RPMI7951 (cell line): ENCODE results near the gene SLC45A1. TPM values are rescaled to one million over a fixed set of nuclear protein-coding genes. Genes with fewer than 3 reads are reported as not detected.

Experiments used
- DNase-seq: peaks from one replicate; pipeline ENCODE4 v3.0.0-alpha.2; 2012; ENCODE audit warnings: low read depth
- total RNA-seq: library from RNA; depleted of rRNA; stranded (reverse); fragments of >200 nt; shearing (Covaris generic); gene quantifications from 2 replicates; pipeline ENCODE4 v1.2.3, GENCODE V29; 2014

The SLC45A1 gene
- total RNA-seq, 1 experiment from 2014 or later, result 0.84 TPM

DNA sequence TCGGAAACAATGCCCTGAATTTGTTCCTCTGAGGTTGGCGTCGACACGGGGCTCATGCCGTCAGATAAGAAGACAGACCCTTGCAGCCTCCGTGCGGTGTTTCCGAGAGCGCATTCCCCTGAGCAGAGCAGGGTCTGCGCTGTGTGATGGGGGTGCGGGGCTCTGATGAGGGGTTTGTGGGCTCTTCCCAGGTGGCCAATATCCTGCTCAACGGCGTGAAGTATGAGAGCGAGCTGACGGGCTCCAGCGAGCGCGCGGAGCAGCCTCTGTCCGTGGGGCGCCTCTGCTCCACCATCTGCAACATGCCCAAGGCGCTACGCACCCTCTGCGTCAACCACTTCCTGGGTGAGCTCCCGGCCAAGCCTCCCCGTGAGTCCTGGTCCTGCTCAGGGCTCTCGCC, 17.3 kb downstream of the SLC45A1 start:
- DNase-seq, result no peak

DNA sequence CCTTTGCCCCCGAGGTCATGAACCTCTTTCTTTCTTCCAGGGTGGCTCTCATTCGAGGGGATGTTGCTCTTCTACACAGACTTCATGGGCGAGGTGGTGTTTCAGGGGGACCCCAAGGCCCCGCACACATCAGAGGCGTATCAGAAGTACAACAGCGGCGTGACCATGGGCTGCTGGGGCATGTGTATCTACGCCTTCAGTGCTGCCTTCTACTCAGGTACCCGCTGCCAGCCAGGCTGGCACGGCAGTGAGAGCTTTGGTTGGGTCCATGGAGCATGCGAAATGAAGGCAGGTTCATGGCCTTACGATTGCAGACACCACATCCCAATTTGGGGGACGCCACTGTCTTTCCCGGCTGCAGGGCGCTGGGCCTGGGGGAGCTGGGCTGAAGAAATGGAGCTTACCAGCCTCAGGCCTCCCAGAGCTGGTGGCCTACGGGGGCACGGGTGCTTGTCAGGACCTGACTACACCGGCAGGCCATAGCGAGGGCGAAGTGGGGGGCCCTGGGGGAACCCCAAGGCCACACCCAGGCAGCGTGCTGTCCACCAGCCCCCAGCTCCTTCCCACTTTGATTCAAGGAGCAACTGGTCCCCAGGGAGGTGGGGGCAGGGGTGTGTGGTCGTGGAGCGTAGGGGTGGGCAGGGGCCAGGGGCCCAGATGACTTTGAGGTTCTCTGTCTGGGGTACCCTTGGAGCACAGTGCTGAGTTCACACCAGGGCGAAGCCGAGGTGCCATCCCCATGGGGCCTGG, 20.0 kb downstream of the SLC45A1 start:
- DNase-seq, result no peak

DNA sequence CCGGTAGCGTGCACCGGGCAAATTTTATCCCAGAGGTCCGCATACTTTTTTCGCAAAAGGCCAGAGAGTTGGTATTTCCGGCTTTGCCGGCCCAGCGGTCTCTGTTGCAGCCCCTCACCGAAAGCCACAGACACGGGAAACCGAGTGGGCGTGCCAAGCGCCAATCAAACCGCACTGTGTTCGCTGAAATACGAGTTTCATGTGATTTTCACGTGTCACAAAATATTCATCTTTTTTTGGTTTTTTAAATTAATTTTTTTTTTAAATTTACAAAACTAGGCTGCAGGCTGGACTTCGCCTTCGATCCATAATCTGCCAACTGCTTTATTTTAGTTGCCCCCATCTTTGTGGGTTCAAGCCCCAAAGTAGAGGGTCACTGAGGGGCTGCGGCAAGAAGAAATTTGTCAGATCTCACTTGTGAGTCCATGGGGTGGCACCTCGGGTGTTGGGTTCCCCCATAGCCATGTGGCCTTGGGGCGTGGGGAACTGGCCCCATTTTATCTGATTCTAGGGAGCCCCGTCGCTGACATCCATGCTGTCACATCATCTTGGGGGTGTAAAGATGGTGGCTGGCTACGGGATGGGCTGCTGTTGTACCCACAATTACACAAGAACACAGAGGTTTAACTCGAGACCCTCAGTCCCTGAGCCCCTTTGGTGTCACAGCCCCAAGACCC, 20.8 kb downstream of the SLC45A1 start:
- DNase-seq, result no peak

DNA sequence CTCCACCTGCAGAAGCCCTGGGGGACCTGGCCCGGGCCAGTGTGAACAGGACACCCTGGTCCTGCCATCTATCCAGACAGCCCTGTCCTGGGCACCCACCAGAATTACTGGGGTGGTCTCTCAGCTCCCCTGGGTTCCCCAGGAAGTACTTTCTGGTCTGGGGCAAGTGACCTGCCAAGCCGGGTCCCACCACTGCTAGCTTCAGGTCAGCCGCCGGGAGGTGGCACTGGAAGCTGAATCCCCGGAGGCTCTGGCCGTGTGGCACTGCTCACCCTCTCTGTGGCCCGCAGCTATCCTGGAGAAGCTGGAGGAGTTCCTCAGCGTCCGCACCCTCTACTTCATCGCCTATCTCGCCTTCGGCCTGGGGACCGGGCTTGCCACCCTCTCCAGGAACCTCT, 21.3 kb downstream of the SLC45A1 start:
- no peak for DNase-seq

DNA sequence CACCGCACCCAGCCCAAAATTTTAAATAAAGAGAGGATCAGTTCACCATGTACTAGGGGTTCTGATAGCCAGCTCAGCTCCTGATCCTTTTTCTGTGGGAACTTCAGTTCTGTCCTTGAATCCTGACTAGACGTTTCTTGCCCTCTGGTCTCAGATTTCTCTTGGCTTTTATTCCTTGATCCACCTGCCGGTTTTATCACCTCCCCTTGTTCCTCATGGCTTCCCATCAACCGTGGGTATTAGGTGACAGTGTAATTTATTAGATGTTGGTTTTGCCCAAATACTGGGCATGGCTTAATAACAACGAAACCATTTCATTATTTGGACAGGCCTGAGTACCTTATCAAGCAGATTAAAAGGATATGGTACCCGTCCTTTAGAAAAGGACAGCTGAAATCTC, 22.5 kb downstream of the SLC45A1 start:
- DNase-seq, result no peak

DNA sequence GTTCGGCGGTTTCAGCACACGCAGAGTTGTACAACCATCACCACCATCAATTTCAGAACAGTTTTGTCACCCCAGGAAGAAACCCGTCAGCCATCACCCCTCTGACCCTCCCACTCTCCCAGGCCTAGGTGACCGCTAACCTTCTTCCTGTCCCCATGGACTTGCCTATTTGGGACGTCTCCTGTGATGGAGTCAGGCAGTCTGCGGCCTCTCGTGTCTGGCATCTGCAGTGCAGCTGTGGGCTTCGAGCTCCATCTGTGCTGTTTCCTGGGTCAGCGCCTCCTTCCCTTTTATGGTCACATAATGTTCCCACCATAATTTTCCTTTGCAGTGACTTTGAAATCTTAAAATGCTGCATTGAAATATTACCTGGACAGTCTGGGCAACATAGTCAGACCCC, 24.4 kb downstream of the SLC45A1 start:
- DNase-seq, result peak; percentile 64

DNA sequence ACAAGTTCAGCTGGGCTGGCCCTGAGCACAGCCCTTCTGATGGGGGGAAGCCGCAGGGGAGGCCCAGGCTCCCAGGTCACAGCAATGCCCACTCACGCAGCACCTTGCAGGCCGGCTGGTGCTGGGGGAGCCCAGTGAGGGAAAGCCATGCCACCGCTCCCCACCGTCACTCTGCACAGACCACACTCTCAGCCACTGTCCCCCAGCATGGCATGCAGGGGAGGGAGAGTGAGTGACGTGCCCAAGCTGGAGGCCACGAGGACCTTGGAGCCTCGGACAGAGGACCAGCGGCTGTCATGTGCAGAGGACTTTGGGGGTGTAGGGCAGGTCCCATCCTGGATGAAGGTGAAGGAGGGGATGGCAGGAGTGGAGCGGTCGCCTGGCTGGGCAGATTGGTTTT, 25.1 kb downstream of the SLC45A1 start:
- no peak for DNase-seq

DNA sequence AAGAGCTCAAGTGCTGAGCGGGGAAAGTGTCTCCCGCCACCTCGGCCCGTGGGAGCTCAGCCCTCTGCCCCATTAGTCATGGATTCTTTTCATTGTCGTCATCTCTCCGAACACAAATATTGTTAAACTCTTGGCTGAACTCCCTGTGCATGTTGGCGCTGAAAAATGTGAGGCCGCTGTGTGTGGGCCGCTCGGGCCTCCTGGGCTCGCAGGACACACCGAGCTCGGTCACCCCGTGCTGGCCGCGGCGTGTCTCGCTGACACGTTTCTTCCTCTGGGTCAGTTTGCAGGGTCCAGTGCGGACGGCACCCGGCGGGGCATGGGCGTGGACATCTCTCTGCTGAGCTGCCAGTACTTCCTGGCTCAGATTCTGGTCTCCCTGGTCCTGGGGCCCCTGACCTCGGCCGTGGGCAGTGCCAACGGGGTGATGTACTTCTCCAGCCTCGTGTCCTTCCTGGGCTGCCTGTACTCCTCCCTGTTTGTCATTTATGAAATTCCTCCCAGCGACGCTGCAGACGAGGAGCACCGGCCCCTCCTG, 25.6 kb downstream of the SLC45A1 start:
- DNase-seq, result peak; percentile 96

DNA sequence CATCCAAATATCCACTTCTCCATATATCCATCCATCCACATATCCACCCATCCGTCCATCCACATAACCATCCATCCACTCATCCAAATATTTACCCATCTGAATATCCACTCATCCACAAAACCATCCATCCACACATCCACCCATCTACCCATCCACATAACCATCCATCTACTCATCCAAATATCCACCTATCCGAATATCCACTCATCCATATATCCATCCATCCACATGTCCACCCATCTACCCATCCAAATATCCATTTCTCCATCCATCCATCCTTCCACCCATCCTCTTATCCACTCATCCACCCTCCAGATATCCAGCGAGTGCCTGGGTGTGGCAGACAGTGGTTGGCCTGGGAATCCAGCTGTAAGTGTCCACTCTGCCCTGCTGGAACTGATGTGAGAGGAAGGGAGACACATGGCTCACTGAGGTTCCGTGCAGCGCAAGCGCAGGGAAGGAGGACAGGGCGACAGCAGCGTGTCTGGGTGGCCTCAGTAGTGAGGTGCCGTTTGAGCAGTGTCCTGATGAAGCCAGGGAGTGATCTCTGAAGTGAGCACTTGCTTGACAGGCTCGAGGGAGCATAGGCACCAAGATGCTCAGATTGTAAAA, 27.1 kb downstream of the SLC45A1 start:
- DNase-seq, result no peak

DNA sequence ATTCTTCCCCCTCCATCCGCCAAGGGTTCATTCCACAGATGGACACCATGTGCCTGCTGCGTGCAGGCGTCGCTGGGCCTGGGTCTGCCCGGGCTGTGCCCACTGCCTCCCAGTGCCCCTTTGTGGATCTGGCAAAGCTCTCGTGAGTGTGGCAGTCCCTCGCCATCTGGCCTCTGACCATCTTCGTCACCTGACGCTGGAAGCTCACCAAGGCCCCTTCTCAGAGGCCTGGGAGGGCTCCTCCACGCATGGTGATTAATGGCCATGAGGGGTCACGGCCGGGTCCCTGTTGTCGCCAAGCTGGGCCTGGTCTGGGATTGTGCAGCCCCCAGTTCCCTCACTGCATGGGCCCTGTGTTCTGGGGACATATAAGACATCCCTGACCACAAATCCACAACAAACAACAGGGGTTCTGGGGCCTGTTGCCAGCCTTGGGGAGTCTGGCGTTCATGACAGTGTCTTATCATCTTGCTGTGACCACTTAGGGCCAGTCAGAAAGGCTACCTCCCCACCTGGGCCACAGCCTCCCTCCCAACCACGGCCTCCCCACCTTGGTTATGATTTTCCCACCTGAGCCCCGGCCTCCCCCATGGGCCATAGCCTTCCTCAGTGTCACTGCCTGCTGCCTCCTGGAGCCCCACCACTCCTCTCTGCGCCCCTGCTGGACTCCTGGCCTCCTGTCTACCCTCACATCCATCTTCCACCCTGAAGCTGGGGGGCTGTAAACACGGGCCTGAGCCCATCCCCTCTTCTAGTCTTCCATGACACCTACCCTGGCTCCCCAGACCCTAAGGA, 27.9 kb downstream of the SLC45A1 start:
- DNase-seq, result no peak

DNA sequence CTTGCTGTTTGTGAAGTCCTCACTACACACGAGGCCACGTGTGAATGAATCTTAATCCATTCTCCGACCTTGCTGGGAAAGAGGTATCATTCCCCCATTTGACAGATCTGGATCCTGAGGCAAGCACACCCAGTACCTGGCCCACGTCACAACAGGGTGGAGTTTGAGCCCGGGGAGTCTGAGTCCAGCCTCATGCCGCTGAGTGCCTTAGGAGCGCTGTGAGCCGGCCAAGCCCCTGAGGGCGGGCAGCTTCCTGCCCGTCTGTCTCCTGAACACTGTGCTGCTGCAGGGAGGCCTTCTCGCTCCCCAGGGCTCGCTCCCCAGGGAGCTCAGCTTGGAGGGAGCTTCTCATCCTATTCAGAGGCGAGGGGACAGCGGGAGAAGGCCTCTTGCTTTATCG, 29.7 kb downstream of the SLC45A1 start:
- peak; percentile 45 for DNase-seq

DNA sequence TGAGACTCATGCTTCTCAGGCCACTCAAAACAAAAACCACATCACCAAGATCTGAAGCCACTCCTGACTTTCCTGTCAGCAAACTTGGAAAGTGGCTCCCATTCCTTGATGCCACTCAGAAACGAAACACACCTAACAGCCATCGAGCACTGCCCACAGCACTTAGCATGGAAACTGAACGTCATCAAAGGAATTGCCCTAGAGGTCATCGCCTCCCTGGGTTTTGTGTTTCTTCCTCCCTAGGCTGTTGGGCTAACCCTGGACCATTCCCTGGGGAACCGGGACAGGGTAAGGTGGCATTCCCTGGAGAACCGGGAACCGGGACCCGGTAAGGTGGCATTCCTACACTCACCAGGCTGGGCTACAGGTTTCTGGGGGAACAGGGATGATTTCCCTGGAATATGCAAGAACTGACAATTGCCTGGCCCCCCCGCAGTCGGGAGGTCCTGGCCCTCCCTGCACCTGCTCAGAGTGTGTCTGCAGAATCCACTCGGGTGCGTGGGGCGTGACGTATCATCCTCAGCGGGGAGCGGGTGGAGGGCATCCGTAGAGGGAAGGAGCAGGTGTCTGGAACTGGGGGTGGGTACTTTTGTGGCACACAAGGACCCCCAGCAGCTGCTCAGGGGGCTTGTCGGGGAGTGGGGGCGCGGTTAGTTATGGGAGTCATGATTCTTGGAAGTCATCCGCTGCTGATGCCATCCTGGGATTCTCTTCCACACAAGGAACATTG, 30.3 kb downstream of the SLC45A1 start:
- DNase-seq, result no peak

DNA sequence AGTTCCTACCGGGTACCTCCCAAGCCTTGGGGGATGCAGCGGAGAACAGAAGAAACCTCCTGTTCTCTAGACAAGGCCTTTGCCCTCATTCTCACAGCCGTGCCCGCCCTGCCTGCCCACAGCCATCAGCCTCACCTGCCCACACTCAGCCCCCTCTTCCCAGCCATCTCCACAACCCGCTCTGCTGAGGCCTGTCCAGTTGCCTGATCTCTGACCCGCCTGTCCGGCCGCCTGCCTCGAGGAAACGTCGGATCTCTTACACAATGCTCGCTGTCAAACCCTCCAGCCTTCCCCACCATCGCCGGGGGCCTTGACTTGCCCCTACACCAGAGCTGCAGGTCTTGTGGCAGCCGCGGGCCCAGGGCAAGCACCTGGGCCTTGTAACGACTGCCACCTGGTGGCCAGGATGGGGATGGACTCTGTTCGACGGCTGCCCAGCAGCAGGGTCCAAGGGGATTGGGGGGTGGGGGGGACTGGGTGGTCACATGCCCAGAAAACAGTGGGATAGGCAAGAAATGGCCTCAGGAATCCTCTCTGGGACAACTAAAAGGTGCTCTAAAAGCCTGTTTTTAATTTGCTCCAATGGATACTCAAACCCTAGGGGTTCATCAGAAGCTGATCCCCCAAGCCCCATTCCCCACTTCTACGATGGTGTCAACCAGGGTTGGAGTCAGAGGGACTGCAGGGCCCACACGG, 31.0 kb downstream of the SLC45A1 start:
- DNase-seq, result peak; percentile 45

DNA sequence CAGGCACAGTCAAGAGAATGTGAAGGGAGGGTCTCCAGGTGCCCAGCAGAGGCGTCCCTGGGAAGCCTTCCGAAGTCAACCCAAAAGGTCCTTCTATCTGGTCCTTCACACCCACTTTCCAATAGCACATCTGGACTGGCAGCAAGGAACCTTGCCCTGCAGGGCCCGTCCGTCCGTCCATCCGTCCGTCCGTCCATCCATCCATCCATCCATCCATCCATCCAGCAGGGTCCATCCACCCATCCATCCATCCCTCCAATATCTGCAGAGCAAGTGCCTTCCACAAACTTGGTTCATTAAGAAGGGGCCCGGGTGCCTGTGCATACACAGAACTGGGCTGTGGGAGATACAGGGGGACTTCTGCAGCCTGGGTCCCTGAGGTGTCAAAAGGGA, 31.6 kb downstream of the SLC45A1 start:
- DNase-seq, result no peak

DNA sequence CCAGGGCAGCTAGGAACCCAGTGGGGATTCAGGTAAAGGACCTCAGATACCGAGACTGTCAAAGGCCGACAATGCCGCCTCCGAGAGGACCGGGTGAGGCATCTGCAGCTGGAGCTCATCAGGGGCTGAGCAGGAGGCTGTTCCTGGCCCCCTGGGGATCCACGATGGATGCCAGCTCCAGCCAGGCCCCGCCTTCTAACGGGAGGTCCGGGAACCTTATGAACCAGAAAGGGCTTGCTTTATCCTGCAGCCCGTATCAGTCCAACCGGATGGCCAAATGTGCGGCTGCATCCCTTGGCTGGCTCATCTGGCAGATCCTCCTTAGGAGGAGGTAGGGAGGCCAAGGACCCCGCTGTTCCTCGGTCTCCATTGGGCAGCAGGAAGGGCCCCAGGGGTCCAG, 32.0 kb downstream of the SLC45A1 start:
- no peak for DNase-seq

DNA sequence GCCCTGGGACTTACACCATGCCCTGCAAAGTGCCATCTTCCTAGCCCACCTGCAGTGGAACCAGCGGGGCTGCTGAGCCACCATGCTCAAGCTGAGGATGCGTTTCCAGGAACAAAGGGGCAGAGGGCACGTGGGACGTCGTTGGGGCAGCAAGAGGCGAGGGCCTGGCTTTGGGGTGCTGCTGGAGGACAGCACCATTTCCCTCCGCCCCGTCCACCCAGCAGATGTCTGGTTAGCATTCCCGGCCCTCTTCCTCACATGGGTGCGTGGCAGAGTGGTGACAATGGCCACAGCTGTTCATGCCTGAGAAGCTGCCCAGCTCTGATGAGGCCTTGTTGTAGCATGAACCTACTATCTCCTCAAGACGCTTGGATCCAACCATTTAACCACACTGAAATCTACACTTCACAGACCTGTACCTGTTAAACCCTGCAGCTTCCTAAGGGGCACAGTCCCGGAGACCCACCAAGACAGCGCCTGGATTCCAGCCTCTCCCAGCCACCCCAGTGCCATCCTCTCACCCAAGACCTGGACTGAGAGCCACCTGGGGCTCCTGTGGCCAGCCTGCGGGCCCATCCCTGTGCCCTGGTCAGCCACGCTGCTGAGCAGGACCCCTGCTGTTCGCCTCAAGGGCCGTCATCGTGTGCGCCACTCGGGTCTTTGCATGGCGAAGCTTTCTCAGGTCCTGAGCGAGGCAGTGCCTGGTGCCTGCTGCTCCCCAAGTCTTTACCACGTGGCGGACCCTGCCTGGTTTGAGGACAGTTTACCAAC, 33.2 kb downstream of the SLC45A1 start:
- no peak for DNase-seq

DNA sequence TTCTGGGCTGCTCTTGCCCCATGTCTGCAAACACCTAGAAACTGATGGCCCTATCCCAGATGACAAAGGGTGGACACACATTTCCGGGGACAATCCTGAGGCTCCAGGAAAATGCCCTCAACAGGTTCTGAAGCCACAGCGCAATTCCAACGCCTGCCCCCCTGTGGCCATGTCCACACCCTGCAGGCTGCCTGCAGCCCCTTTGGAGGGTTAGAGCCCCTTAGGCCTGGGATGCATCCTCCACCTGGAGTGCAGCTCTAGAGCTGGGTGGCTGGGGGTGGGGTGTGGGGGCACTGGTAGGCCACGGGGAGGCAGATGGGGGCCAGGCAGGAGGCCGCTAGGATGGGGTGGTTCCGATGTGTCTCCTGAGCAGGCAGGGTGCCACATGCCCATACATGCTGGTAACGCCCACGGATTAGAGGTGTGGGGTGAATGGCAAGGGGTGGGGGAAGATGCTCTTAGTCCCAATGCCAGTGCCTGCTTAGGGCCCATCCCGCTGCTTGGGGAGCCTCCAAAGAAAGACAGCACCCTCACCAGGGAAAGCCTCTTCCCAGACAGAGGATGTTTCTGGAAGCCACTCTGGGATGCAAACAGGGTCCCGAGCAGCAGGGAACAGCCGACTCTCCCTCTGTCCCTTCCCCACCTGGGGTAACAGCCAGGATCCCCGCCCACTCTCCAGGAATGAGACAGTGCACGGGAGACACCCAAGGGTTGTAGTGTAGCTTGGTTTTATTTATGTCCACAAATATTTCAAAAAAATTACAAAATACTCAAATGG, 34.0 kb downstream of the SLC45A1 start:
- no peak for DNase-seq

DNA sequence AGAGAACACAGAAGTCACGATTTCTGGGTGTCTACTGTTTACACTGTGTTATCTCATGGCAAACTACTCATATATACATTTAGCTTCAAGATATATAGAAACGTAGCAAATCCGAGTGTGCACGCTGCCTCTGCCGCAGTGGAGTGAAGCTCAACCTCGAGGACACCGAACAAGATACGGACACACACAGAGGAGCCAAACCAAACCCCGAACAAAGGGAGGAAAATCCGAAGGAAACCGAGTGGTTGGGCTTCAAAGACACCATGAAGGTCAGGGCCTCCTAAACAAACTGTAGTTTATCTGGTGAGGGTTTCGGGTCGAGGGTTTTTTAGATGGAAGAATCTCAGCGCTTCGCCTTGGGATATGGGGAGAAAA, 34.5 kb downstream of the SLC45A1 start:
- no peak for DNase-seq
